Peyer's patch (tissue), 4 donors: ENCODE measurements around the gene A2M. TPM values are rescaled to one million over a fixed set of nuclear protein-coding genes. Genes with fewer than 3 reads are reported as not detected.

Experiments
- DNase-seq, 3 donors: peaks; one replicate each; pipeline ENCODE4 v3.0.0-alpha.2; 2017 to 2019
- H3K27ac ChIP-seq, 4 donors: fragments of 200-600 bp; sonication (generic); one replicate each; pipeline ENCODE4 v1.5.1; 2016 to 2019
- H3K27me3 ChIP-seq, 2 donors: fragments of 200-600 bp; sonication (generic); one replicate each; pipeline ENCODE4 v1.5.1; 2019
- H3K36me3 ChIP-seq, 3 donors: fragments of 200-600 bp; sonication (generic); one replicate each; pipeline ENCODE4 v1.5.1; 2016 to 2019
- H3K4me1 ChIP-seq, 4 donors: fragments of 200-600 bp; sonication (generic); one replicate each; pipeline ENCODE4 v1.5.1; 2016 to 2019
- H3K4me3 ChIP-seq, 4 donors: fragments of 200-600 bp; sonication (generic); 1 replicate in 3 of 4; 2 replicates in 1 of 4; pipeline ENCODE4 v1.5.1; 2016 to 2019; ENCODE audit warnings: mild to moderate bottlenecking in 1 of 4
- H3K9me3 ChIP-seq, 4 donors: fragments of 200-600 bp; sonication (generic); one replicate each; pipeline ENCODE4 v1.5.1; 2016 to 2019; ENCODE audit warnings: mild to moderate bottlenecking in 1 of 4
- POLR2A ChIP-seq, 2 donors: fragments of 450-650 bp; IDR thresholded peaks; one replicate each; pipeline ENCODE4 v1.5.1; 2017; ENCODE audit warnings: antibody characterized with exemption in 2 of 2, mild to moderate bottlenecking in 2 of 2, moderate library complexity in 2 of 2
- total RNA-seq, 4 donors: library from RNA; depleted of rRNA; stranded (reverse); fragments of >200 nt; gene quantifications; one replicate each; pipeline ENCODE4 v1.1.0, GENCODE V29; 2016
- TF ChIP-seq, protein P1 (sequence below), 6 experiments: fragments of 450-650 bp in 4 of 6; fragments of 200-600 bp in 2 of 6; sonication (generic) in 1 of 6; IDR thresholded peaks; one replicate each; pipeline ENCODE4 v1.5.1; 2017 to 2019; ENCODE audit warnings: antibody characterized with exemption in 6 of 6, mild to moderate bottlenecking in 3 of 6, moderate library complexity in 1 of 6

The A2M gene
- total RNA-seq, 4 donors from 2014 or later, result 39.8 to 201 (median 88.8) TPM

DNA sequence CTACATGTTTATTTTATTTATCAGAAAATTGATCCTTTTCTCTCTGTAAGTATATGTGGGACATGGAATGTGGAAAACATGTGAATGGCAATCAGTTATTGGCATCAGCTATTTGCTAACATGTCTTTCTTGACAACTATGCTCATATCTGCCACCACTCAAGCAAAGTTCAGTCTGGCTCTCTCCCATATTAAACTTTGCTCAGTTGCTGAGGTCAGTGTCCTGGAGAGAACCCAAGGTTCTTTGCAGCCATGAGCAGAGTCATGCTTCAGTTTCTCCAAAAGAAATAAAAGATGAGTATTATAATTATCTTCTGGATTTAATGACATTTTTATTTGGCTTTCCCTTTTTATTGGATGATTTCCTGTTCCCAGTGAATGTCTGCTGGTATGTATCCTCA, 42.6 kb downstream of the A2M start:
- Histone ChIP-seq H3K4me3 (no peak overlapping the region), H3K9me3 (no peaks in the 10 kb centered on the region), H3K36me3 (peaks cover 0 to 54% (median 0%) of the 10 kb centered on the region in 3 donors), H3K4me1 (no peaks in the 10 kb centered on the region), H3K27me3 (no peaks in the 10 kb centered on the region), H3K27ac (no peak overlapping the region)
- no peak for TF ChIP-seq POLR2A (IDR thresholded peaks at IDR 0.05)
- TF ChIP-seq, protein P1, sequence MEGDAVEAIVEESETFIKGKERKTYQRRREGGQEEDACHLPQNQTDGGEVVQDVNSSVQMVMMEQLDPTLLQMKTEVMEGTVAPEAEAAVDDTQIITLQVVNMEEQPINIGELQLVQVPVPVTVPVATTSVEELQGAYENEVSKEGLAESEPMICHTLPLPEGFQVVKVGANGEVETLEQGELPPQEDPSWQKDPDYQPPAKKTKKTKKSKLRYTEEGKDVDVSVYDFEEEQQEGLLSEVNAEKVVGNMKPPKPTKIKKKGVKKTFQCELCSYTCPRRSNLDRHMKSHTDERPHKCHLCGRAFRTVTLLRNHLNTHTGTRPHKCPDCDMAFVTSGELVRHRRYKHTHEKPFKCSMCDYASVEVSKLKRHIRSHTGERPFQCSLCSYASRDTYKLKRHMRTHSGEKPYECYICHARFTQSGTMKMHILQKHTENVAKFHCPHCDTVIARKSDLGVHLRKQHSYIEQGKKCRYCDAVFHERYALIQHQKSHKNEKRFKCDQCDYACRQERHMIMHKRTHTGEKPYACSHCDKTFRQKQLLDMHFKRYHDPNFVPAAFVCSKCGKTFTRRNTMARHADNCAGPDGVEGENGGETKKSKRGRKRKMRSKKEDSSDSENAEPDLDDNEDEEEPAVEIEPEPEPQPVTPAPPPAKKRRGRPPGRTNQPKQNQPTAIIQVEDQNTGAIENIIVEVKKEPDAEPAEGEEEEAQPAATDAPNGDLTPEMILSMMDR (IDR thresholded peaks at IDR 0.05), result no peak
- DNase-seq, result no peak

DNA sequence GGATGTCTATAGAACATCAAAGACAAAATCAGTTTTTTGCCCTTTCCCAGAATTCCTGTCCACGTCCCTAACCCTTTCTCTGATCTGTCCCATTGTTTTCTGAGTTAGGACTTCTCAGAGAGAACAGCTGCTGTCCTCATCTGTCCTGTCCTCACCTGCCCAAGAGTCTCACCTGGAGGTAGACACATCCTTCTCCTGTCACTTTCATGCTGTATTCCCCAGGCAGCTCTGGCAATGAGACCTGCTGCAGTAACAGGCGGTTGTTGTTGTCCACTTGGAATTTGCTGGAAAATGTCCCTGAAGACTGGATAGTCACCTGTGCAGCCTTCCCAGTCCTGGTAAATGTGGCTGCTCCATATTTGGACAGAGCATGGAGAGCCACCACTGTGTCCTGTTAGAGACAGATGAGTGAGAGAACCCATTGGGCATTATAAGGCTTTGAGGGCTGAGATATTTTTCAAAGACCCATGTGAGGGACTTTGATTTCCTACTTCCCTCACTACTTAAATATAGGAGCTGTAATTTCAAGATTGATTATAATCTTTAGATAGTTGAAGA, 43.2 kb downstream of the A2M start:
- Histone ChIP-seq H3K36me3 (peaks cover 0 to 53% (median 0%) of the 10 kb centered on the region in 3 donors), H3K9me3 (no peaks in the 10 kb centered on the region), H3K4me3 (no peak overlapping the region), H3K27me3 (no peaks in the 10 kb centered on the region), H3K27ac (no peak overlapping the region), H3K4me1 (no peaks in the 10 kb centered on the region)
- no peak for TF ChIP-seq POLR2A (IDR thresholded peaks at IDR 0.05)
- TF ChIP-seq, protein P1 (IDR thresholded peaks at IDR 0.05), result no peak
- DNase-seq, result no peak

DNA sequence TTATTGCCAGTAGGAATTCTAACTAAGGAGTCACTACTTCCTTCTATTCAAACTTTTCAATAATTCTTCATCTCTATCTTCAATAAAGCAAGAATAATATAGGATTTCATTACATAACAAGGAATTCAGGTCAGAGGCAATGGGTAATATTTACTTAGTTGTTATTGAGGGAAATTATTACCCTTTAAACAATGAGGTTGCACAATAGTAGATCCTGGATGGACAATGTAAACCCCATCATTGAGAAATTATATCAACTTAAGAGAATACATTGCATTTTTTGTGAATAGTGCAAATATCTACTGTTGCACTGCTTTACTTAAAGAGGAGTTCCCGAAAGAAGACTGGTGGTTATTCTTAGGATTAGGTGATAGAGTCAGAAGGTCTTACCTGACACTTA, 43.8 kb downstream of the A2M start:
- TF ChIP-seq POLR2A (IDR thresholded peaks at IDR 0.05), result no peak
- TF ChIP-seq, protein P1 (IDR thresholded peaks at IDR 0.05), result no peak
- DNase-seq, result no peak
- Histone ChIP-seq H3K36me3 (peaks cover 0 to 50% (median 0%) of the 10 kb centered on the region in 3 donors), H3K4me1 (no peaks in the 10 kb centered on the region), H3K9me3 (no peaks in the 10 kb centered on the region), H3K4me3 (no peak overlapping the region), H3K27me3 (no peaks in the 10 kb centered on the region), H3K27ac (no peak overlapping the region)

DNA sequence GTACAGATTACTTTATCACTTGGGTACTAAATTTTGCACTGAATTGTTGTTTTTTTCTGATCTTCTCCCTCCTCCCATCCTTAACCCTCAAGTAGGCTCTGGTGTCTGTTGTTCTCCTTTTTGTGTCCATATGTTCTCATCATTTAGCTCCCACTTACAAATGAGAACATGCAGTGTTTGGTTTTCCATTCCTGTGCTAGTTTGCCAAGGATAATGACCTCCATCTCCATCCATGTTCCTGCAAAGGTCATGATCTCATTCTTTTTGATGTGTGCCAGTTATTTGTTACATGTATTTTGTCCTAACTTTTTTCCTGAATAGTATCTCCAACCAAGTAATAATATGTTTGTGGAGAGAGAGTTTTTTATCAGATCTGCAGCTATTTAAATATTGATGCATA, 44.2 kb downstream of the A2M start:
- Histone ChIP-seq H3K4me3 (no peak overlapping the region), H3K9me3 (no peaks in the 10 kb centered on the region), H3K4me1 (no peaks in the 10 kb centered on the region), H3K27me3 (no peaks in the 10 kb centered on the region), H3K36me3 (peaks cover 0 to 45% (median 0%) of the 10 kb centered on the region in 3 donors), H3K27ac (no peak overlapping the region)
- TF ChIP-seq, protein P1 (IDR thresholded peaks at IDR 0.05), result no peak
- TF ChIP-seq POLR2A (IDR thresholded peaks at IDR 0.05), result no peak
- no peak for DNase-seq

DNA sequence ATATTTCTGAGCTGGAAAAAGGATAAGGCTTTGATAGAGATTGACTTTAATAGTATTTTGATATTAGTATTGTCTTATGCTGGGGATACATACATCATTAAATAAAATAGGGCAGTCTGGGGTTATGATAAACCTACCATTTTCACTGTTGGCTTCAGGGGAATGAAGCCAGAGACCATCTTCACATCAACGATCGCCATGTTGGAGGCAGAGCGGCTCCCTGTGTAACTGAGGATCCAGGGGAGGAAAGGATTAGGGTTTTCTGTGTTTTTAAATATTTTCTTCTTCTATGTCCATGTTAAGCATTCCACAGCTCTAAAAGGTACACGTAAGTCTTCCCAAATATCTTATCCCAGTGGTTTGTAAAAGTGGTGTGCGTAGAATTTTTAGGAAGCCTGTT, 45.4 kb downstream of the A2M start:
- Histone ChIP-seq H3K36me3 (peaks cover 0 to 40% (median 0%) of the 10 kb centered on the region in 3 donors), H3K4me3 (no peak overlapping the region), H3K27ac (no peak overlapping the region), H3K27me3 (no peaks in the 10 kb centered on the region), H3K9me3 (no peaks in the 10 kb centered on the region), H3K4me1 (no peaks in the 10 kb centered on the region)
- no peak for TF ChIP-seq POLR2A (IDR thresholded peaks at IDR 0.05)
- TF ChIP-seq, protein P1 (IDR thresholded peaks at IDR 0.05), result no peak
- no peak for DNase-seq

DNA sequence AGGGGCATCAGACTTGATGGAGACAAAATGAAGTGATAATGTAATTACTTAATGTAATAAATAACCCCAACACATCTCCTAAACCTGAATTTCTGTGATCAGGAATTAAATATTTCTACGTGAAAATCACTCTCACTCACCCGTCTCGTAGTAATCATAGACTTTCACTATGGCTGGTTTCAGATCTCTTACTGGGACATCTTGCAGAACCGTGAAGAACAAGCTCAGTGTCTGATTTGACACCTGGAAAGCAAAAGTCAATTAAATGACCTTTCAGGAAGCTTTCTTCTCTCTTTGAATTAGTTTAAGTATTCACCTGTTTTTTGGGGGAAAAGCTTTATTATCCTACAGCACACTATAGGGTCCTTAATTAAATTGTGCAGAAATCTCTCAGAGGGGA, 47.1 kb downstream of the A2M start:
- TF ChIP-seq POLR2A (IDR thresholded peaks at IDR 0.05), result no peak
- TF ChIP-seq, protein P1 (IDR thresholded peaks at IDR 0.05), result no peak
- peaks cover 0 to 5% (median 0%) of the 10 kb centered on the region in 4 donors for H3K4me1 ChIP-seq
- H3K4me3 ChIP-seq, result no peak overlapping the region
- no peak overlapping the region for H3K27ac ChIP-seq
- H3K27me3 ChIP-seq, result no peaks in the 10 kb centered on the region
- no peaks in the 10 kb centered on the region for H3K9me3 ChIP-seq
- H3K36me3 ChIP-seq, result peaks cover 0 to 27% (median 0%) of the 10 kb centered on the region in 3 donors
- no peak for DNase-seq
